K562 (cell line): ENCODE measurements around the gene SLC15A1.

Experiments used
- CTCF ChIP-seq, 3 experiments: IDR thresholded peaks in 2 of 3; conservative IDR thresholded peaks in 1 of 3; 2 replicates each; pipeline ENCODE4 v1.5.1; 2011 to 2012; ENCODE audit warnings: low read length in 3 of 3, mild to moderate bottlenecking in 3 of 3, control low read depth in 2 of 3, improper control_type of control experiment in 1 of 3, inconsistent platforms in 1 of 3, low read depth in 1 of 3, mixed read lengths in 1 of 3, moderate library complexity in 1 of 3; ENCODE audit not compliant: insufficient read depth in 2 of 3
- HDAC2 ChIP-seq: fragments of 450-650 bp; IDR thresholded peaks from 2 replicates; pipeline ENCODE4 v1.6.1; 2016; ENCODE audit warnings: mild to moderate bottlenecking
- HNRNPLL ChIP-seq: fragments of 200-400 bp; formaldehyde crosslinking; IDR thresholded peaks from 2 replicates; pipeline ENCODE4 v1.6.1; 2017; ENCODE audit warnings: low read length, low read depth, mild to moderate bottlenecking; ENCODE audit not compliant: poor library complexity, severe bottlenecking
- IRF1 ChIP-seq: sonication (generic); formaldehyde crosslinking; IDR thresholded peaks from 2 replicates; pipeline ENCODE4 v1.8.0; 2022; ENCODE audit warnings: missing genetic modification reagents, mild to moderate bottlenecking, borderline replicate concordance
- MLX ChIP-seq, 2 experiments: fragments of 450-650 bp in 1 of 2; sonication (generic) in 1 of 2; formaldehyde crosslinking; conservative IDR thresholded peaks; 2 replicates each; pipeline versions ENCODE4 v1.4.0 to v1.8.1; 2020 to 2022; ENCODE audit warnings: mild to moderate bottlenecking in 1 of 2, missing genetic modification reagents in 1 of 2
- NFIC ChIP-seq: fragments of 450-650 bp; IDR thresholded peaks from 2 replicates; pipeline ENCODE4 v1.6.1; 2017; ENCODE audit warnings: mild to moderate bottlenecking, inconsistent platforms
- NR2C1 ChIP-seq, 2 experiments: fragments of 450-650 bp; IDR thresholded peaks; 2 replicates each; pipeline ENCODE4 v1.6.1; 2017; ENCODE audit warnings: mild to moderate bottlenecking in 2 of 2, antibody characterized with exemption in 1 of 2, inconsistent platforms in 1 of 2, missing compliant biosample characterization in 1 of 2, missing genetic modification characterization in 1 of 2
- RAD21 ChIP-seq, 2 experiments: fragments of 250-450 bp in 1 of 2; fragments of 450-650 bp in 1 of 2; sonication (Bioruptor Pico) in 1 of 2; formaldehyde crosslinking in 1 of 2; IDR thresholded peaks in 1 of 2; conservative IDR thresholded peaks in 1 of 2; 2 replicates each; pipeline versions ENCODE4 v1.4.0 to v1.8.0; 2020 to 2022; ENCODE audit warnings: mild to moderate bottlenecking in 2 of 2, moderate library complexity in 1 of 2
- RBM39 ChIP-seq: fragments of 200-400 bp; formaldehyde crosslinking; optimal IDR thresholded peaks from 2 replicates; pipeline ENCODE3; 2018; ENCODE audit warnings: low read depth, low read length
- ZNF165 ChIP-seq: fragments of 250-450 bp; sonication (Bioruptor Pico); IDR thresholded peaks from 2 replicates; pipeline ENCODE4 v1.4.0; 2020; ENCODE audit warnings: borderline replicate concordance
- ZNF766 ChIP-seq: fragments of 200-800 bp; sonication (Bioruptor generic); conservative IDR thresholded peaks from 2 replicates; pipeline ENCODE4 v1.6.1; 2016; ENCODE audit warnings: missing genetic modification characterization, missing compliant biosample characterization

- TF ChIP-seq CTCF (IDR thresholded peaks at IDR 0.05 in 2 of 3, conservative IDR thresholded peaks at IDR 0.05 in 1 of 3; ENCODE audit: insufficient read depth in 2 of 3, low read depth in 1 of 3, low read length in 3 of 3) = no peak
- TF ChIP-seq RAD21 (CRISPR knock-in tag; conservative IDR thresholded peaks at IDR 0.05 in 1 of 2, IDR thresholded peaks at IDR 0.05 in 1 of 2) = no peak
- TF ChIP-seq NR2C1 (IDR thresholded peaks at IDR 0.05) = no peak
- TF ChIP-seq NR2C1 (tag; IDR thresholded peaks at IDR 0.05) = no peak
- no peak for TF ChIP-seq ZNF766
- TF ChIP-seq HDAC2 = no peak
- no peak for TF ChIP-seq NFIC
- no peak for TF ChIP-seq MLX (CRISPR knock-in tag; conservative IDR thresholded peaks at IDR 0.05)
- TF ChIP-seq IRF1 = no peak
- TF ChIP-seq RBM39 = no peak
- no peak for TF ChIP-seq ZNF165 (CRISPR knock-in tag)
- TF ChIP-seq HNRNPLL = no peak
Measured at GRCh38 chr13:98729658-98730057, 22.8 kb downstream of the SLC15A1 start.
